Measurements from ENCODE around the gene CCDC50. TPM values are rescaled to one million over a fixed set of nuclear protein-coding genes. Genes with fewer than 3 reads are reported as not detected.

Gene CCDC50
- total and polyA plus RNA-seq, 10 of the 15 experiments (the other 5 are each of a cell fraction or from before 2014, with no cell fraction given) = 46.7 to 150 (median 125) TPM

GRCh38 chr3:191373327-191373726, 44.1 kb downstream of the CCDC50 start (continued):
- TF ChIP-seq ZBTB4 (CRISPR knock-in tag; IDR thresholded peaks at IDR 0.05) = no peak

- Histone ChIP-seq H3K4me2 (ENCODE audit: control insufficient read depth, insufficient read depth) (no peak overlapping the region), H3K9me3 (replicated peaks; ENCODE audit: control insufficient read depth, insufficient read depth, low read length) (no peaks in the 10 kb centered on the region), H3K4me3 (no peak overlapping the region), H3K27ac (ENCODE audit: control insufficient read depth, insufficient read depth) (no peak overlapping the region), H3K79me2 (ENCODE audit: control insufficient read depth, insufficient read depth, low read length) (no peaks in the 10 kb centered on the region), H3K36me3 (ENCODE audit: control insufficient read depth in 2 of 2, insufficient read depth in 2 of 2, low read length in 1 of 2) (peaks cover 6 to 24% of the 10 kb centered on the region in 2 experiments), H3K4me1 (ENCODE audit: control insufficient read depth, insufficient read depth, low read length) (peaks cover 14% of the 10 kb centered on the region), H3K9ac (ENCODE audit: control insufficient read depth, insufficient read depth, low read length) (no peak overlapping the region), H4K20me1 (ENCODE audit: control insufficient read depth, insufficient read depth) (no peaks in the 10 kb centered on the region), H2AFZ (ENCODE audit: control insufficient read depth, low read depth, low read length) (no peak overlapping the region), H3K27me3 (replicated peaks in 1 of 2; ENCODE audit: control insufficient read depth in 2 of 2, insufficient read depth in 2 of 2, low read length in 1 of 2) (no peaks in the 10 kb centered on the region)
- SMC1A ChIA-PET (ENCODE audit: uncharacterized antibody, unreplicated experiment) = interaction anchor here (0.7 to 2.8 kb wide), 15 partner anchors 11 to 1067 kb away, joined by 3 to 13 read pairs (median 4); no protein-coding TSS in a partner anchor
- no peak for ATAC-seq
- no peak for DNase-seq (ENCODE audit: low read depth, low spot score)
- POLR2A ChIA-PET = interaction anchor here (0.7 kb wide), 1 partner anchor 17 kb away, joined by 3 read pairs; no protein-coding TSS in a partner anchor
- TF ChIP-seq CEBPZ (IDR thresholded peaks at IDR 0.05; ENCODE audit: low read depth, low read length) = no peak
- TF ChIP-seq IRF4 (IDR thresholded peaks at IDR 0.05; ENCODE audit: low read depth, low read length) = no peak
- TF ChIP-seq HDAC6 (IDR thresholded peaks at IDR 0.05; ENCODE audit: unreplicated experiment) = no peak
- no peak for TF ChIP-seq EED (IDR thresholded peaks at IDR 0.05; ENCODE audit: low read depth)
- no peak for TF ChIP-seq SIN3A (IDR thresholded peaks at IDR 0.05; ENCODE audit: low read depth, low read length)
- TF ChIP-seq RCOR1 (conservative IDR thresholded peaks at IDR 0.05; ENCODE audit: low read depth, low read length) = no peak
- TF ChIP-seq CREB1 (IDR thresholded peaks at IDR 0.05; ENCODE audit: low read depth) = no peak
- 98% methylated on average over 7 of the region's 7 CpGs for WGBS (ENCODE audit: insufficient coverage, insufficient replicate concordance, low lambda C conversion rate, missing lambda C conversion rate)
- FAIRE-seq = no peak
- RAD21 ChIA-PET (ENCODE audit: unreplicated experiment) = interaction anchor here (1.1 to 5.1 kb wide), 4 partner anchors 17 to 240 kb away, joined by 3 to 19 read pairs (median 10); no protein-coding TSS in a partner anchor
- CTCF ChIA-PET = interaction anchor here (0.6 to 3.8 kb wide), 9 partner anchors 8 to 133 kb away, joined by 3 to 13 read pairs (median 3); no protein-coding TSS in a partner anchor
- no TSS peak for BruUV-seq (replicated peaks)
- in situ Hi-C loops (cut with MboI) = no loop called here
- intact Hi-C loops (cut with micrococcal nuclease; ENCODE audit: unreplicated experiment) = loop anchor here (5.0 kb wide), 1 partner anchor 139 kb away; no protein-coding TSS in a partner anchor
Measured at GRCh38 chr3:191376516-191377141, 47.4 kb downstream of the CCDC50 start.

All from GM12878 (cell line).